Measurements from ENCODE around the gene GTSE1.

GRCh38 chr22:46363611-46364321 lies 67.1 kb downstream of the GTSE1 start:
- TF ChIP-seq CTCF (conservative IDR thresholded peaks at IDR 0.05; ENCODE audit: low read depth, low read length) (no peak), EZH2 (IDR thresholded peaks at IDR 0.05; ENCODE audit: borderline replicate concordance, low read depth, low read length, poor library complexity, severe bottlenecking) (no peak)

Data from A673 (cell line).